ENCODE results near the gene NDUFB10.

GRCh38 chr16:1919327-1919998, 39.9 kb upstream of the NDUFB10 start:
- no peak for TF ChIP-seq CTCF (IDR thresholded peaks at IDR 0.05)
- no peak for TF ChIP-seq POLR2A (IDR thresholded peaks at IDR 0.05)

Data from testis (tissue), 2 donors.